ENCODE results near the gene NCAM1.
A peak's percentile ranks its signal among the peaks of the same experiment; 100 is the strongest.

The NCAM1 gene

DNA sequence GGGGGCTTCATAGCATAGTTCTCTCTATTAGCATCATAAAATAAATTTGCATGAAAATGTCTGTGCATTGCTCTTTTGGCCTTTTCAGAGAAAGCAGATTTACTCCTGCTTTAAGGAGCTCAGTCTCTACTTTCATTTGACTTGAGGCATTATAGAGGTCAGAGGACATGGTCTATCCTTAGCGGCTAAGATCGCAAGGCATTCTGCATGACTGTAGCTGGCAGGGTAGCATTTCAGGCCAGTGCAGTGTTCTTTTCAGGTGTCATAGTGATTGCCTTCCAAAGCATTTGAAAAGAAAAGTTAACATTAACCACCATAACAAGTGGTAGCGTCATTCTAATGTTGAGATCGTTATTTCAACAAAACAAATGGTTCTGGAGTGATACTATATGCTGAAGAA lies 126.5 kb downstream of the NCAM1 start:
- DNase-seq (ENCODE audit: low spot score), result no peak

DNA sequence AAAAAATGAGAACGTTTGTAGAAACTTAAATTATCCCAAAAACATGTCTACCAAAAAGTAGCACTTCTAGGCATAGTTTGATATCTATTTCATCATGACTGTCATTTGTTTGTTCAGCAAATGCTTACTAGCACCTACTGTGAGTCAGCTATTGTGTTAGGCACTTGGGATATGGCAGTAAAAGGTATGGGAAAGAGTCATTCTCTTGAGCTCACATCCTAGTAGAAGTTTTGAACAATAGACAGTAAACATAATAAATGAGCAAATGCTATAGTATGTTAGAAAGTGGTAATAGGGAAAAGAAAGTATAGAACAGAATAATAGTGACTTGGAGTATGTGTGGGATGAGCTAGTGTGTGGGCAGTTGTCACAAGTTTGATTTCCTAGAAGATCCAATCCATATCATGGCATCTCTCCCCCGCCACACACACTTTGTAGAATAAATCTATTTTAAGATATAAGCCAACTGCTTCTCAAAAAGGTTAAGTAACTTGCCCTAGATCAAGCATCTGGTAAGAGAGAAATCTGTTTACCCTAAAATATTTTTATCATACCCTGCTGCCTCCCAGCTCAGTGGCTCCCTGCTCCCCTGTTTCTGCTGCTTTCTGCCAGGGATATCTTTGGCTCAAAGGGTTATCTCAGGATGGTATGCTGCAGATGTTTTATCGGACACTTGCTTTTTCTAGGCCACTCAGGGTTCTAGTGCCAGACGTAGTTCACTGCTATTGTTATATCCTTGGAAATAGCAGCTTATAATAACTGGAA lies 129.7 kb downstream of the NCAM1 start:
- no peak for DNase-seq (ENCODE audit: low spot score)

DNA sequence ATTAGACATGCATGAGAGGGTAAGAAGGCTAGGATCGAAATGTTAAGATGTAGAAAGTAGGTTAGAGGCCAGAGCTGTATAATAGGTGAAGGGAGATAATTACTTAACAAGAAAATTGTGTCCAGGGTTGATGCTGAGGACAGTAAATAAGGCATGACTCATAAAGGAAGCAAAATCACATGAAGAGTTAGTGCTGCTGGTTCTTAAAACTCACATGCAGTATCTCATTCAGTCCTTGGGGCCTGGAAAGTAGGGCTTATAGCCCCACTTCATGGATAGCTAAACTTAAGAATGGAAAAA lies 130.2 kb downstream of the NCAM1 start:
- no peak for DNase-seq (ENCODE audit: low spot score)

DNA sequence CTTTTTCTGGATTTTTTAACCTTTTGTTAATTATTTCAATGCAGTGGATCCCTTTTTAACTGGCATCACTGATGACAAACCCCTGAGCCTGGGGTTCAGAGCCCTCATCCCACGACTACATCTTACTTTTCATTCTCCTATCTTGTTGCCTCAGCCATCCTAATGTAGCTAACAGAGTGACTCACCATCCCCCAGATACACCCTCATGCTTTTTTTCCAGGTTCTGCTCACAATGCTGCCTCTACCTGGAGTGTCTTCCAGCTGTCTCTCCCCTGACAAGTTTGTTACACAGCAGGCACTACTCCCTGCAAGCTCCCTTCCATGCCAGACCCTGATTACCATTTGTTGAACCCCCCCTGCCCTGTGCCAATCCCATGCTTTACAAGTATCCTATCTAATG lies 135.4 kb downstream of the NCAM1 start:
- DNase-seq (ENCODE audit: low spot score), result no peak

DNA sequence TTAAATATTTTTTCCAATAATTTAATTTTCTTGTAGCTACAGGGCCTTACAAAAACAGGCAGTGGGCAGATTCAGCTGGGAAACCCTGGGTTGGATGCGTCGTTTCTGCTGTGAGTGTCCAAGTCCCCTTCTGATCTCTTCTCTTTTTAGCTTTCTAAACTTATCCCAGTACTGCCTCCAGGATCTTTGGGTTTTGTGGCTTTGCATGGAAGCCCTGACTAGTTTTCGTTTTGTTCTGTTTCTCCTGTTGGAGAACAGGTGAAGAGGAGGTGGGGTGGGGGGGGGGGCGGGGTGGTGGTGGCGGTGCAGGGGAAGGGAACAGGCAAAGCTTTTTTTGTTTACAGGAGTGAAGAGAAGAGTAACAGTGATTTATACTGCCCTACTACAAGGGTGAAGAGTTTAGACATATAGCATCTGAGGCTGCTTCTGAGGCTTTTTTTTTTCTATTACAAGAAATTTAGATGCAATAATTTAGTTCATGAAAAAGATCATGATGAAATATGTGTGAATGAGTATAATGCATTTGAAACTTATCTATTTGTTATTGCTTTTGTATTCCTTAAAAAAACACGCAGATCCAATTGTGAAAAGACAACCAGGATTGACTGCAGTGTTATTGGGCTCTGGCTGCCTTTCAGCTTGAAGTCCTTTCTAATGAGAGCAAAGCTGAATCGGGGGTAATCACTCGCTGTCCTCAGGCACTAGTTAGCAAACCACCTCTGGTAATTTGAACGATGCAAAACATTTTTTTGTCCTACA lies 142.9 kb downstream of the NCAM1 start:
- DNase-seq (ENCODE audit: low spot score), result no peak

DNA sequence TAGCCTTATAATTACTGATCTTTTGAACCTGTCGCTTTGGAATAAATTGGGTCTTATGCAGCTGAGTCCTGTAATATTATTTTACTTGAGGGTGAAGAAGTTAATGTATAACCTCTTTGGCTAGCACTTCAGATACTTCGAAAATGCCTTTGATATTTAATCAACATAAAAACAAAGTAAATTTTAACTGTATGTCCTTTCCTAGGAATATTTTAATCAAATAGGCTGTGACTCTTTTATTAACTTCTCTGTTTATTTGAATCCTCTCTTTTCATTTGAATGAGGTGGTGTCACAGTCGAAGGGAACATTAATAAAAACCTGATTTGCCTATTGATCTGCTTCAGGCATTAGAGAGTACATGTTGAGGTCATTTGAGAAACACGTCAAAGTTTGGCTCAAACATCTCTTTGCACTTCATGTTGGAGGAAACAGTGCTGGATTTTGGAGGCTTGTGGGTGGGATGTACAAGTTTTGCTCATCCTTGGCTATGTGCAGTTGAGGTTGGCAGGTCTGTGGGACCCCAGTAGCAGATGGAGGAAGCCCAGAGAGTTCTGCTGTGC lies 143.6 kb downstream of the NCAM1 start:
- DNase-seq (ENCODE audit: low spot score), result no peak

DNA sequence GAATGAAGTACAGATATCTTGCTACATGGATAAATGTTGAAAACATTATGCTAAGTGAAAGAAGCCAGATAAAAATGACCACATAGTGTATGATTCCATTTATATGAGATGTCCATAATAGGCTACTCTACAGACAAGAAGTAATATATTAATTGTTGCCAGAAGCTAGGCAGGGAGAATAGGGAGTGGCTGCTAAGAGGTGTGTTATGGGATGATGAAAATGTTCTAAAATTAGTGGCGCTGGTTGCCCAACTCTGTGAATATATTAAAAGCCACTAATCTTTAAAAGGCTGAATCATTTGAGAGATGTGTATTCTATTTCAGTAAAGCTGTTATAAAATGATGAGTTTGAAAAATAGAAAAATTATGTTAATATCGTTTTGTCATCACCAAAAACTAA lies 144.4 kb downstream of the NCAM1 start:
- no peak for DNase-seq (ENCODE audit: low spot score)

DNA sequence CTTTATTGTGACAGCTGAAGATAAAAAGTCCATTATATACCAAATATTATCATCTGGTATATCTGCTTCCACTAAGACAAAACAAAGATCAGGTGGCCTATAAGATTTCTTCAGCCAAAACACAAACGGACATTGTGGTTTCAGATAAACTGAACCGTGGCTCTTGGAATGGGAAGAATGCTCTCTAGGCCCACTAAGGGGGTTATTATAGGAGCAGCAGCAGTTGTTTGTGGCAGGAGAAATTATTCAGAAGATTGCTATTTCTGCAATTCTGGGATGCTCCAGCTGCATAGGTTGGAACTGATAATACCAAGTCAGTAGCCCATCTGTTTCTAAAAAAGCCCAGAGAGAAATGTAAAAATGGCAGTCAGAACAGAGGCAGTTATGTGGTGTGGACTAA lies 145.3 kb downstream of the NCAM1 start:
- DNase-seq (ENCODE audit: low spot score), result no peak

DNA sequence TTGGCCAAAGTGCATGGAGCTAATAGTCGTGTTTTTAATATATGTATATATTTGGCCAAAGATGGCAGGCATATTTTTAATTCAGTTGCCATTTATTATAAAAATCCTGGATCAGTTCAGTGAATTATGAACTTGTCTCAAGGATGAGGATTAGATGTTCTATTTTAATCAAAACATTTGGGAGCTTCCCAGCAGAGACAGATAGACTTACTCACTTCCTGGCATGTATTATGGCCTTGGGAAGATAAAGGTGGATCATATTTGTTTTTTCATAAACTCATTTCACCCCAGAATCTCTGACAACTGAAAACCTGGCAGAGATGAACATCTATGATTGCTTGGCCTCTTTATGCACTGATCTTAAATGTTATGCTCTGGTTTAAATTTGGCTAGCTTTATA lies 148.8 kb downstream of the NCAM1 start:
- DNase-seq (ENCODE audit: low spot score), result no peak

DNA sequence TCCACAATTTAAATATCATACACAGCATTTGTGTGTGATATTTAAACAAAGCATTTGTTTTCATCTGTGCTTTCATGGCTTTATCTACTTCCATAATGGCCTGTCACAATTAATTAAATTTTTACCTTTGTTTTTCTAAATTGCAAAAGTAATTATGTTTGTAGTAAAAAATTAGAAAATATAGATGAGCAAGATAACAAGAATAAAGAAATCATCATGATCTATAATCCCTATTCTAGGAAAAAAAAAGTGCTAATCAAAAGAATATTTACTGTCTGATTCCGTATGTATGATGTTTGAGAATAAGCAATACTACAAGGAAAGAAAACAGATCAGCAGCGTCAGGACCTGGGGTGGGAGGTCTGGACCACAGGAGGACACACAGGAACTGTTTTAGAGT lies 149.9 kb downstream of the NCAM1 start:
- no peak for DNase-seq (ENCODE audit: low spot score)

DNA sequence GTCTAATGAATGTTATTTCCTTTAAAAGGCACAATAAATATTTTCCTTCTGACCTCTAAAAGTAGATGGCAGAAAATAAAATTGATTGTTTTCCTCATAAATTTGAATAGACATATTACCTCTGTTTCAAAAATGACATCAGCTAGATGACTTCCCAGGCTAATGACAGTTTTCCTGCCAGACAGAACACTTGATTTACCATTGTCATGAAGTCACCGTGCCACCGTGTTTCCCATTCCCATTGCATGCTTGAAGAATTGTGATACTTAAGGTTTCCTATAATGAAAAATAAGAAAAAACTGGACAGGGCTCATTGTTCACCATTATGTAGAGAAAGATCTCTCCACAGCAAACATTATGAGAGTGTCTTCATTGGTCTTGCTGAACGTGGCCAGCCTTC lies 151.1 kb downstream of the NCAM1 start:
- DNase-seq (ENCODE audit: low spot score), result no peak

DNA sequence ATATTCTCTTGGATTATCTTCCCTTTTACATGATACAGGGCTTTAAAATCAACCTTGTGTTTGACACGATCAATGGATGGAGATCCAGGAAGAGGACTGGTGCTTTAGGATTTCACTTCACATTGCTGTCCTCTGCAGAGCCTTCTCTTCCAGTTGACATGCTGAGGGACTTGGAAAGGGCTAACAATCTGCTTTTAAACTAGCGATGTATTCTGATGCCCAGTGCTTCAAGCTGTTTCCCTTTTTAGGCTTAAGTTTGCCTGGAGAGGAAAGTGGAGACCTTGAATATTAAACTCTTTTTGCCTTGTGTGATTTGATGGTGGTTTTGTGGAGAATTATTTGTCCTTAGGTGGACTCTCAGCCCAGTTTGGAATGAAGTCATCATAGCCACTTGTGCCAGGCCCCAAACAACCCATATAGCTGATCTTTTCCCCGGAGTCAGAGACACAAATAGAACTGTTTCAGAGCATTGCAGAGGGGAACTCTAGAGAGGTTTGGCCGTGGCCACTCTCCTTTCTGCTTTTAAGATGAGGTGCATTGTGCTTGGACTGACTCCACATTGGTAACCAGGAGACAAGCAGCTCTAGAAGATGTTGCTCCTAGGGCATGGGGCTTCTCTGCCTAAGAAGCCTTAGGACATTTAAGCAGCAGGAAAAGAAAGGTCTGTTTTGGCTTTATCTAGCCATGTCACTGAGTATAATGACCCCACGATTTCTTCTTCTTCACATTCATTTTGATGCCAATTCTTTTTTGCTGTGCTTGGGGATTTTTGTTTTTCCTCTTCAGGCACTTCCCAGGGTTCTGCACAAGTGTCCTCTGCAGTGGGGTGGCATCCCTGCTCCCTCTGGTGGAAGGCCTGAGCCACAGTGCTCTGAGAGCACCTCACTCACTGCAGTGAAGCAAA lies 152.8 kb downstream of the NCAM1 start:
- DNase-seq (ENCODE audit: low spot score), result peak; percentile 11

DNA sequence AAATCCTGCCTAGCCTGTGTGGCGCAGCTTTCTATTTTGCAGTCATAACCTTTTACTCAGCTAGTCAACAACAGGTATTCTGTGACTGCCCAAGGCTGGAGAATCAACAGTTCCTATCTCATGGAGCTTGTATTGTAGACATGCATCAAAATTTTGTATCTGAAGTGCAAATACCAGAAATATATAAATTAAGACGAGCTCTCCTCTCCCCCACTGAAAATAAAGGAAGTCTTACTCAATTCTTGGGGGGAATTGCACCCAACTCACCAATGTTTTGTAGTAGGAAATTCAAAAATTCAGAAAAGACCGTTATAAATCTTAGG lies 153.4 kb downstream of the NCAM1 start:
- no peak for DNase-seq (ENCODE audit: low spot score)

DNA sequence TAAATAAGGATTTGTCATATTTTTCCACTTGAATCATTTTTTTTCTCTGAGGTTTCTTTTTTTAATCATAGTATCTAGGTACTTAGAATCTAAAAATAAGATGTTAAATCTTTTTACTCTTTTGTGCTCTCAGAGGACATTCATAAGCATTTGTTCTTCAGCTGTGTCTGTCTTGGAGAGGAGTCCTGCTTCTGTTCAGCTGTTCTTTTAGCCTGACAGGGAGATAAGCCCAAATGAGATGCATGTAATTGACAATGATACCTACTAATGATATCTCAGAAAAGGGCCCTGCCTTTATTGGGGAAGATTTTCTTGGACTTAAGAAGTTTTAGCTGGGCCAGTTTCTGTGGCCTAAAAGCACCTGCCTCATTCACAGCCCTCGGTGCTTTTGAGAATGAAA lies 156.9 kb downstream of the NCAM1 start:
- DNase-seq (ENCODE audit: low spot score), result no peak

DNA sequence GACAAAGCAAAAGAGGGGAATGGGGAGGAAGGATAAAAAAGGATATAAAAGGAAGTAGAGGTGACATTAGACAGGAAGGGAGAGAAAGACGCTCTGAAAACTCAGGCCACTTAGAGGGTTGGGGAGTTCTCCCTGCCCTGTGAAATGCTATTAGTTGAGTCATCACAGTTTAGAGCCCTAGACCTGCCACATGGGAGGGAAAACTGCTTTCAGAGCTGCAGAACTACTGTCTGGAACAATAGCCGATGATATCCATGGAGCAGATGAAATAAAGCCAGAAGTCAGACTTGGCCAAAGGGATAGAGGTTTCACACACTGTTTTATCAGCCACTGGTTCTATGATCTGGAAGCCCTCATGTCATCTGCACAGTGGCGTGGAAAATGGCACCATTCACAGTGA lies 157.9 kb downstream of the NCAM1 start:
- DNase-seq (ENCODE audit: low spot score), result no peak

DNA sequence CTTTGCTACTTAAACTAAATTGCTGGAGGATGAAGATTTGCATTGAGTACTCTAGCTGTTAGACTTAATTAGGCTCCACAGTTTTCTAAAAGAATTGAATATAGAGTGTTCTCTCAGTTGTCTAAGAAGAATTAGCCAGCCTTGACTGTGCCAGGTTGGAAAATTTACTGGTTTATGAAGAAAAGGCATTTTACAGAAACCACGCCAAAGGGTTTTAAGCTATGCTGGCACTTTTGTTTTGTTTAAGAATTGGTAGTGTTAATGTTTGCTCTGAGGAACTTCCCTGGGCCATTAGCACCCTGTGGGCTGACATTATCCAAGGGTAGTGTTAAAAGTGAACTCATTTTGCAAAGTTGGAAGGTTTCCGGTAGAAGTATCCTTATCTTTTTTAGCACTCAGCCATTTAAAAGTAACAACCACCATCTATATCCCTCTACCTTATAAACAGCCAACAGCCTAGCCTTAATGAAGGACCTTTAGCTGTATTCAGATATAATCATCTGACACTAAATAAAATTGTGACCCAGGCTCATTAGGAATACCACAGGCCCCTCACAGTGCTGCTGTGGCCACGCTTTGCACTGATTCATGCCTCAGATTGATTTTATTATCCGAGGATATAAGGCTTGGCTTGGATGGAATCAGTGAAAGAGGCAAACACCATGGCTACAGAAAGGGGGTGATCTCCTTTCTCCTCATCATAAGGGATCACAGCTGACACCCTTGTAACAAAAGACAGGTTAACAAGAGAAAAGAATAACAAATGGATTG lies 158.9 kb downstream of the NCAM1 start:
- DNase-seq (ENCODE audit: low spot score), result no peak

DNA sequence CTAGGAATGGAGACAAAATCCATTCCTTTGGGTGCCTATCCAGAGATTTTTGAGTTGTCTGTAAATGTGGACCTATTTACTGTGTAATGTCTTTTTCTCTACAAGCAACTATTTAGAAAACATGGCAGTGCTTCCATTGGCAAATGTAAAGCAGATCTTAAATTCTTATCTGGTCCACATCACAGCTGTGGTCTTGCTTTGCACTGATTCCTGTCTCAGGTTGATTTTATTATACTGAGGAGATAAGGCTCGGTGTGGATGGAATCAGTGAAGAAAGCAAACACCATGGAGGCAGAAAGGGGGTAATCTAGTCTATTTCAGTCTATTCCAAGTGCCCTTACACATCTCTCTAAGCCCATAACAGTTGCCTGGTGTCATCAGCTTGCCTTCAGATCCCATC lies 160.5 kb downstream of the NCAM1 start:
- no peak for DNase-seq (ENCODE audit: low spot score)

DNA sequence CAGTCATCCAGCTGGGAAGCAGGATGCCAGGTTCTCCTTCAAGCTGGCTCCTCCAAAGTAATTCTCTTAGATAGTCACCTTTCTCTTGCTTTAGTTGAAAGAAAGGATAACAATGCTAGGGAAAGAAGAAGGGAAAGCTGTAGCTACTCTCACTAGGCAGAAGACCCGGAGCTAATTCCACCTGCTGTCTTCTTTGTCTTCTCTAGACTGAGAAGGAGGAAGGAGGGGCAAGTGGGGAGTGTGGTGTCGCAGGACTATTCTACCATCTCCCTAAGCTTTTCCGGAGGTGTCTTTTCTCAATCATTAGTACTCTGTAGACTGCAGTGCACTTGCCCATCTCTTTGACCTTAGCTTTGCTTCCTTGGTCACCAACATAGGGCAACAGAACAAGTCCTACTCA lies 162.8 kb downstream of the NCAM1 start:
- no peak for DNase-seq (ENCODE audit: low spot score)

DNA sequence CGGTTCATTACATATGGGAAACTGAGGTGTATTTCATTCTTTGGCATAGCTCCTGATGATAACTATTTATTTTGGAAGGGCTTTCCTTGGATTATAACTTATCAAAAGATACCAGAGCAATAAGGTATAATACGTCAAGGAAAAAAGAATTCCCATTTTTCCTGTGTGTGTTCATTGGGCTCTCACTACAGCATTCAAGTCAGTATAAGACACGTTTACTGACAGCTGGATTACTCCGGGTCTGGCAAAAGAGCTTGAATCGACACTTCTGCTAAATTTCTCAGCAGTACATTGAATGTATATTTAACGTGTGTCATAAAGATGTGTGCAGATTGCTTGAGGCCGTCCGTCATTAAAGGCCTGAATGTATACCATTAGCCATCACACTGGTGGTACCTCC lies 163.4 kb downstream of the NCAM1 start:
- DNase-seq (ENCODE audit: low spot score), result no peak

DNA sequence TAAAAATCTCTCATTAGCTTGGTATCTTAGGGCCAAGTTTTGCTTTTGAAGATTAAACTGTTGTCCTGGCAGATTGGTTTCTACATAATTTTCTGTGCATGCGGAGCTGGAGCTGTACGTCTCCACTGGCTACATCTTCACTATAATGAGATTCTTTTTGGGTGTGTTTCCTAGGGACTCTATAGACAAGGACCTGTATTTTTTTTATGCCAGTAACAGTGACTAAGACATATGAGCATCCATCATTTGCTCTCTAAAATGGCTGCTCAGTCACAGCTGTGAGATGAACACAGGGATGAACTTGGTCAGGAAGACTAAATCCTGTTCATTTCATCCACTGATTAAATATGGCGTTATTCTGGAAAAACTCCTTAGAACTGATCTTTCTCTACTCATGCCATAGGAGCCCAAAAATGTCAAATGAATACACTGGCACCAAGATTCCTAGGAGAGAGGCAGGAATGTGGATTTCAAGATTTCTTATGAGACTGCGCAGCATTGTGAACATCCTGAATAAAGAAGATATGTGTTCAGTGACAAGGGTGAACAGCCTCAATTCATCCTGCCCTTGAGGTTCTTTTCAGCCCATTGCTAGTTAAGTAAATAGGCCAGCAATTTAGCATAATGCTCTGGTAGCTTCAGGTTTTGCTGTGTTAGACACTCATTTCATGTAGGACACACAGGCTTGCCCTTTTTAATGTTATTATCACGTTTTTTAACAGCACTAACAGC lies 168.2 kb downstream of the NCAM1 start:
- DNase-seq (ENCODE audit: low spot score), result no peak

DNA sequence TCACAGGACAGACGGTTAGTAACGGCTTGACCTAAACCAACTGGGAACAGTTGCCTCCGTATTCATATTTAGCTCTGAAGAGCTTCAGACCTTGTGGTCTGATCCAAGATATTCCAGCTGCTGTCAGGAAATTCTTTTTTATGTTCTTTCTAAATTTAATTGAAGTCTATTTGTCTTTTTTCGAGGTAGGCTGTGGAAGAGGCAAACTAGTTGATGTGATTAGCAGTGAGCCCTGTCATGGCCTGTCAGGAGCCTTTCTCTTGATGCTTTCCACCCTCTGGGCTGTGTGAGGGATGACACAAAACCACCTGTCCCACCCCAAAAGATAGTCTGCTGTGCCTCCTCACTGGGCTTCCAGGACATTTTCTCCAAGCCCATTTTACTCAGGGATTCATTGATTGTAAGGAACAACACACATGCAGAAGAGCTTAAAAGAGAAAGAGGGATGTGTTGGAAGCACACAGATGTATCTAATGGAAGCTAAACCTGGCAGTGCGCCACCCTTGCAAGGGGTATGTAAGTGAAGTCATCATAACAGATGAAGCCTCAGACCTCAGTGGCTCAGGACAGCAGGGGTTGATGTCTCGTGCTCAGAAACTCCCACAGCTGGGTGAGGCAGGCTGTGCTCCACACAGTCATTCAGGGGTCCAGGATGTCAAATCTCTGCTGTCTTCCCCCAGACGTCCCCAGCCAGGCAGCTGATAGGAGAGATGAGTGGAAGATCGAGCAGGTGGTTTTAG lies 170.0 kb downstream of the NCAM1 start:
- DNase-seq (ENCODE audit: low spot score), result no peak
